Endothelial cell of umbilical vein (primary cell): ENCODE data around the gene APBA2. TPM values are rescaled to one million over a fixed set of nuclear protein-coding genes. Genes with fewer than 3 reads are reported as not detected.

ENCODE experiments used
- BruUV-seq: library from RNA; stranded (reverse); fragments of 400-500 nt; replicated peaks from 2 replicates; lab custom pipeline; 2021; lab: Mats Ljungman, UMichigan
- CTCF ChIA-PET: fragments of 300-600, 350-600 bp; sonication (Branson Sonifier 250); formaldehyde crosslinking; loops from one replicate; lab custom pipeline; 2021; ENCODE audit warnings: antibody characterized with exemption, inconsistent platforms; lab: Charles Lee
- POLR2A ChIA-PET: fragments of 300-600, 350-600 bp; sonication (Branson Sonifier 250); formaldehyde crosslinking; loops from one replicate; lab custom pipeline; 2021; ENCODE audit warnings: antibody characterized with exemption, inconsistent platforms; lab: Charles Lee
- DNase-seq: peaks from one replicate; pipeline ENCODE4 v3.0.0-alpha.2; 2011; ENCODE audit warnings: low read depth, low spot score
- FAIRE-seq: peaks from 2 replicates; lab custom pipeline; 2011; peaks lifted over from hg19 to GRCh38; lab: Jason Lieb, UNC
- H2AFZ ChIP-seq: 2 replicates; pipeline ENCODE4 v1.6.0; 2012; ENCODE audit warnings: low read depth, low read length, control low read depth, inconsistent platforms
- H3K27ac ChIP-seq: 2 replicates; pipeline ENCODE4 v1.5.1; 2011; ENCODE audit warnings: low read depth, mild to moderate bottlenecking, control low read depth, low read length, moderate library complexity; ENCODE audit not compliant: insufficient read depth
- H3K27me3 ChIP-seq, 2 experiments: 2 replicates each; pipeline versions ENCODE4 v1.6.0 to v1.6.1; 2011; ENCODE audit warnings: low read length in 2 of 2, mixed read lengths in 1 of 2; ENCODE audit not compliant: control insufficient read depth in 2 of 2, insufficient read depth in 2 of 2
- H3K36me3 ChIP-seq, 2 experiments: 2 replicates in 1 of 2; 3 replicates in 1 of 2; pipeline ENCODE4 v1.5.1; 2011; ENCODE audit warnings: low read length in 2 of 2, mild to moderate bottlenecking in 1 of 2, moderate library complexity in 1 of 2; ENCODE audit not compliant: control insufficient read depth in 2 of 2, insufficient read depth in 2 of 2; ENCODE audit errors: extremely low read depth in 1 of 2
- H3K4me1 ChIP-seq: 3 replicates; pipeline ENCODE4 v1.5.1; 2011; ENCODE audit warnings: mild to moderate bottlenecking, low read length; ENCODE audit not compliant: control insufficient read depth, insufficient read depth; ENCODE audit errors: extremely low read depth
- H3K4me2 ChIP-seq: 2 replicates; pipeline ENCODE4 v1.6.1; 2011; ENCODE audit warnings: low read length, control low read depth, mixed read lengths; ENCODE audit not compliant: insufficient read depth
- H3K4me3 ChIP-seq, 3 experiments: fragments of 200-600 bp in 1 of 3; sonication (generic), shearing (Covaris generic) in 1 of 3; replicated peaks in 1 of 3; 2 replicates each; pipeline ENCODE4 v1.5.1; 2011 to 2016; ENCODE audit warnings: control low read depth in 3 of 3, low read length in 3 of 3, mild to moderate bottlenecking in 2 of 3, inconsistent platforms in 1 of 3, low read depth in 1 of 3, moderate library complexity in 1 of 3; ENCODE audit not compliant: insufficient read depth in 1 of 3
- H3K79me2 ChIP-seq: 2 replicates; pipeline ENCODE4 v1.6.0; 2012; ENCODE audit warnings: low read length, inconsistent platforms; ENCODE audit not compliant: control insufficient read depth, insufficient read depth
- H3K9ac ChIP-seq: replicated peaks from 2 replicates; pipeline ENCODE3; 2011; ENCODE audit warnings: low read length, control low read depth; ENCODE audit not compliant: insufficient read depth; ENCODE audit errors: extremely low read depth
- H3K9me1 ChIP-seq: replicated peaks from 3 replicates; pipeline ENCODE4 v1.6.0; 2011; ENCODE audit warnings: mild to moderate bottlenecking, low read length; ENCODE audit not compliant: control insufficient read depth, insufficient read depth; ENCODE audit errors: extremely low read depth
- H3K9me3 ChIP-seq: replicated peaks from 2 replicates; pipeline ENCODE4 v1.5.1; 2012; ENCODE audit warnings: low read length, inconsistent platforms; ENCODE audit not compliant: control insufficient read depth, insufficient read depth
- H4K20me1 ChIP-seq: replicated peaks from 2 replicates; pipeline ENCODE3; 2011; ENCODE audit warnings: mild to moderate bottlenecking, low read length; ENCODE audit not compliant: control insufficient read depth, insufficient read depth; ENCODE audit errors: extremely low read depth
- CTCF ChIP-seq, 2 donors: IDR thresholded peaks; 1 replicate in 1 of 2; 2 replicates in 1 of 2; pipeline ENCODE4 v1.5.1; 2011; ENCODE audit warnings: low read length in 2 of 2, mild to moderate bottlenecking in 2 of 2, moderate library complexity in 2 of 2, control low read depth in 1 of 2, inconsistent platforms in 1 of 2, low read depth in 1 of 2; ENCODE audit not compliant: insufficient read depth in 1 of 2; ENCODE audit errors: extremely low read depth in 1 of 2
- EZH2 ChIP-seq: IDR thresholded peaks from 2 replicates; pipeline ENCODE4 v1.6.1; 2012; ENCODE audit warnings: borderline replicate concordance, low read depth, mild to moderate bottlenecking, moderate library complexity, low read length, inconsistent platforms; ENCODE audit not compliant: severe bottlenecking
- FOS ChIP-seq: IDR thresholded peaks from 2 replicates; pipeline ENCODE4 v1.6.1; 2011; ENCODE audit warnings: mild to moderate bottlenecking, low read length, moderate library complexity, borderline replicate concordance; ENCODE audit not compliant: insufficient read depth
- GATA2 ChIP-seq: IDR thresholded peaks from 2 replicates; pipeline ENCODE4 v1.7.0; 2011; ENCODE audit warnings: low read depth, mild to moderate bottlenecking, moderate library complexity, mixed read lengths, low read length; ENCODE audit not compliant: insufficient read length, insufficient read depth
- JUN ChIP-seq: IDR thresholded peaks from 2 replicates; pipeline ENCODE4 v1.6.1; 2011; ENCODE audit warnings: borderline replicate concordance, low read depth; ENCODE audit not compliant: insufficient read length, insufficient read depth
- MAX ChIP-seq: IDR thresholded peaks from 2 replicates; pipeline ENCODE4 v1.6.1; 2011; ENCODE audit not compliant: insufficient read depth, insufficient read length
- MYC ChIP-seq: IDR thresholded peaks from one replicate; pipeline ENCODE4 v1.6.1; 2011; ENCODE audit warnings: mild to moderate bottlenecking, low read depth, low read length
- POLR2A ChIP-seq: IDR thresholded peaks from 2 replicates; pipeline ENCODE4 v1.6.1; 2012; ENCODE audit warnings: low read depth, mild to moderate bottlenecking, control low read depth, low read length
- POLR2AphosphoS5 ChIP-seq: IDR thresholded peaks from 2 replicates; pipeline ENCODE4 v1.6.1; 2012; ENCODE audit warnings: low read depth, mild to moderate bottlenecking, control low read depth, low read length, moderate library complexity; ENCODE audit not compliant: insufficient read depth
- dilution Hi-C: fragments of 300-500 bp; cut with MboI; formaldehyde crosslinking; loops from one replicate; pipeline ENCODE4 v1.15.0; 2019; ENCODE audit warnings: low sequenced_read_pairs; ENCODE audit not compliant: extremely low pct_ligation_motif_present
- intact Hi-C: fragments of 100-400 bp; cut with micrococcal nuclease; formaldehyde crosslinking; loops from one replicate; pipeline ENCODE4 v1.10.0; 2022
- polyA plus RNA-seq, 4 experiments: library from polyadenylated mRNA; depleted of rRNA in 3 of 4; stranded (reverse) in 3 of 4; unstranded in 1 of 4; fragments of >200 nt; gene quantifications; 2 replicates each; pipeline versions ENCODE4 v1.2.1 to v1.2.3, GENCODE V29; 2011 to 2012; ENCODE audit warnings: missing spikeins in 1 of 4
- total RNA-seq: library from RNA; stranded (reverse); gene quantifications from 2 replicates; pipeline ENCODE4 v1.2.3, GENCODE V29; 2021

APBA2 gene
- total and polyA plus RNA-seq, 2 donors (not counting 3 experiments of a cell fraction or from before 2014, with no cell fraction given), result 5.7 to 11.1 TPM

GRCh38 chr15:28922707-28923012 is 36.9 kb downstream of the APBA2 start:
- Histone ChIP-seq H3K9me1 (no peaks in the 10 kb centered on the region), H3K9ac (no peak overlapping the region), H4K20me1 (no peaks in the 10 kb centered on the region), H3K36me3 (no peaks in the 10 kb centered on the region), H3K27me3 (no peaks in the 10 kb centered on the region), H3K79me2 (no peaks in the 10 kb centered on the region), H2AFZ (no peak overlapping the region), H3K27ac (no peak overlapping the region), H3K9me3 (no peaks in the 10 kb centered on the region), H3K4me2 (no peak overlapping the region), H3K4me1 (no peaks in the 10 kb centered on the region), H3K4me3 (no peak overlapping the region)
- intact Hi-C loops (no loop called here), dilution Hi-C loops (no loop called here)
- DNase-seq, result no peak
- CTCF ChIA-PET, result interaction anchor here (1.3 to 2.2 kb wide), 2 partner anchors 8 to 181 kb away, joined by 3 to 7 read pairs; no protein-coding TSS in a partner anchor
- no TSS peak for BruUV-seq
- POLR2A ChIA-PET, result no interaction called here
- no peak for FAIRE-seq
- TF ChIP-seq CTCF (IDR thresholded peaks at IDR 0.05; ENCODE audit: extremely low read depth in 1 of 2, insufficient read depth in 1 of 2, low read depth in 1 of 2, low read length in 2 of 2) (no peak), FOS (no peak), JUN (no peak), GATA2 (no peak), POLR2A (no peak), EZH2 (no peak), MYC (no peak), POLR2AphosphoS5 (no peak), MAX (no peak)
